K562 (cell line): Measurements from ENCODE around the gene HAPLN2. TPM values are rescaled to one million over a fixed set of nuclear protein-coding genes. Genes with fewer than 3 reads are reported as not detected.

Source experiments
- ATAC-seq: fragments of 200-7000 bp; cut with Tn5 transposase; 3 replicates; pipeline ENCODE4 v1.9.1; 2020; ENCODE audit warnings: moderate library complexity
- BruUV-seq: library from RNA; stranded (reverse); fragments of 400-500 nt; replicated peaks from 2 replicates; lab custom pipeline; 2021; lab: Mats Ljungman, UMichigan
- CTCF ChIA-PET: fragments of 300-600 bp; formaldehyde crosslinking; extraction: SDS; loops from one replicate; lab custom pipeline; 2021; ENCODE audit warnings: low intra/inter-chr PET ratio; lab: Yijun Ruan, JAX
- POLR2A ChIA-PET: fragments of 300-600, 350-650 bp; sonication (Branson Sonifier 250); formaldehyde crosslinking; extraction: SDS; loops from one replicate; lab custom pipeline; 2021; ENCODE audit warnings: antibody characterized with exemption, inconsistent platforms; lab: Yijun Ruan, JAX
- DNase-seq, 4 experiments: peaks; one replicate each; pipeline versions ENCODE4 v3.0.0 to v3.0.0-alpha.2; 2011 to 2018; ENCODE audit warnings: low spot score in 3 of 4, mixed read lengths in 3 of 4; ENCODE audit errors: extremely low read depth in 1 of 4
- FAIRE-seq: peaks from 2 replicates; lab custom pipeline; 2011; peaks lifted over from hg19 to GRCh38; lab: Jason Lieb, UNC
- H2AFZ ChIP-seq: 2 replicates; pipeline ENCODE4 v1.6.0; 2011; ENCODE audit warnings: low read depth, low read length, control low read depth, inconsistent platforms
- H3K27ac ChIP-seq: fragments of 200-600 bp; 3 replicates; pipeline ENCODE4 v1.8.0; 2011; ENCODE audit warnings: low read depth, mild to moderate bottlenecking, control low read depth, inconsistent platforms, low read length, moderate library complexity, mixed read lengths; ENCODE audit errors: extremely low read depth
- H3K27me3 ChIP-seq, 2 experiments: fragments of 300-600 bp in 1 of 2; 2 replicates in 1 of 2; 3 replicates in 1 of 2; pipeline versions ENCODE4 v1.6.0 to v1.8.0; 2011; ENCODE audit warnings: inconsistent platforms in 2 of 2, low read length in 2 of 2, mild to moderate bottlenecking in 1 of 2, mixed read lengths in 1 of 2, moderate library complexity in 1 of 2; ENCODE audit not compliant: control insufficient read depth in 2 of 2, insufficient read depth in 2 of 2
- H3K36me3 ChIP-seq: fragments of 300-600 bp; 3 replicates; pipeline ENCODE4 v1.8.0; 2011; ENCODE audit warnings: mild to moderate bottlenecking, low read length, inconsistent platforms; ENCODE audit not compliant: control insufficient read depth, insufficient read depth
- H3K4me1 ChIP-seq, 2 experiments: fragments of 200-600 bp in 1 of 2; replicated peaks in 1 of 2; 2 replicates in 1 of 2; 3 replicates in 1 of 2; pipeline versions ENCODE4 v1.5.1 to v1.8.0; 2011; ENCODE audit warnings: inconsistent platforms in 2 of 2, low read length in 2 of 2, mild to moderate bottlenecking in 1 of 2, mixed read lengths in 1 of 2, moderate library complexity in 1 of 2; ENCODE audit not compliant: control insufficient read depth in 2 of 2, insufficient read depth in 2 of 2
- H3K4me2 ChIP-seq: 2 replicates; pipeline ENCODE4 v1.6.1; 2011; ENCODE audit warnings: low read length, control low read depth, inconsistent platforms, mixed read lengths; ENCODE audit not compliant: insufficient read depth
- H3K4me3 ChIP-seq: fragments of 200-600 bp; sonication (generic), shearing (Covaris generic); 2 replicates; pipeline ENCODE4 v1.5.1; 2016; ENCODE audit warnings: control low read depth, inconsistent platforms
- H3K79me2 ChIP-seq: fragments of 200-600 bp; 3 replicates; pipeline ENCODE4 v1.8.0; 2011; ENCODE audit warnings: low read length, inconsistent platforms; ENCODE audit not compliant: control insufficient read depth, insufficient read depth
- H3K9ac ChIP-seq, 2 experiments: 2 replicates each; pipeline versions ENCODE4 v1.6.0 to v1.6.1; 2011; ENCODE audit warnings: low read depth in 2 of 2, low read length in 2 of 2, control low read depth in 1 of 2, inconsistent platforms in 1 of 2, mild to moderate bottlenecking in 1 of 2, mixed read lengths in 1 of 2; ENCODE audit not compliant: insufficient read depth in 1 of 2
- H3K9me1 ChIP-seq: one replicate; pipeline ENCODE4 v1.6.0; 2011; ENCODE audit warnings: inconsistent platforms, mild to moderate bottlenecking, low read length, moderate library complexity; ENCODE audit not compliant: control insufficient read depth, insufficient read depth
- H3K9me3 ChIP-seq: replicated peaks from 2 replicates; pipeline ENCODE4 v1.5.1; 2011; ENCODE audit warnings: low read depth, low read length, inconsistent platforms; ENCODE audit not compliant: control insufficient read depth, insufficient read depth
- H4K20me1 ChIP-seq: replicated peaks from 2 replicates; pipeline ENCODE4 v1.6.1; 2011; ENCODE audit warnings: low read length, inconsistent platforms, mixed read lengths; ENCODE audit not compliant: control insufficient read depth, insufficient read depth
- BCLAF1 ChIP-seq, 2 experiments: fragments of 450-650 bp in 1 of 2; IDR thresholded peaks; 2 replicates each; pipeline ENCODE4 v1.6.1; 2011 to 2017; ENCODE audit warnings: low read depth in 2 of 2, antibody characterized with exemption in 1 of 2, borderline replicate concordance in 1 of 2, low read length in 1 of 2, mild to moderate bottlenecking in 1 of 2, mixed read lengths in 1 of 2; ENCODE audit not compliant: control insufficient read depth in 1 of 2
- CBFA2T3 ChIP-seq: fragments of 450-650 bp; IDR thresholded peaks from 2 replicates; pipeline ENCODE4 v1.6.1; 2017
- HDAC8 ChIP-seq: fragments of 450-650 bp; IDR thresholded peaks from 2 replicates; pipeline ENCODE4 v1.6.1; 2016; ENCODE audit warnings: mild to moderate bottlenecking, missing genetic modification characterization, moderate library complexity, missing compliant biosample characterization
- MYC ChIP-seq, 2 experiments: fragments of 250-450 bp in 1 of 2; sonication (Bioruptor Pico) in 1 of 2; IDR thresholded peaks; 2 replicates each; pipeline versions ENCODE4 v1.5.1 to v1.6.1; 2012 to 2021; ENCODE audit warnings: low read depth in 2 of 2, borderline replicate concordance in 1 of 2, improper control_type of control experiment in 1 of 2, low read length in 1 of 2, mild to moderate bottlenecking in 1 of 2, moderate library complexity in 1 of 2
- POLR2H ChIP-seq: IDR thresholded peaks from 2 replicates; pipeline ENCODE4 v1.6.1; 2016; ENCODE audit warnings: missing genetic modification characterization, low read depth, mild to moderate bottlenecking, control low read depth, missing compliant biosample characterization, moderate library complexity
- TEAD2 ChIP-seq: fragments of 450-650 bp; IDR thresholded peaks from 2 replicates; pipeline ENCODE4 v1.6.1; 2016; ENCODE audit warnings: missing genetic modification characterization, control low read depth, missing compliant biosample characterization
- ZNF23 ChIP-seq: fragments of 250-450 bp; sonication (Bioruptor Pico); IDR thresholded peaks from 2 replicates; pipeline ENCODE4 v1.4.0; 2020; ENCODE audit warnings: mild to moderate bottlenecking
- WGBS: fragments of 100-300 bp; shearing (Covaris generic); methylation state at CpG from one replicate; pipeline ENCODE4 v1.1.6; 2016; ENCODE audit warnings: low coverage, mixed read lengths; ENCODE audit not compliant: insufficient coverage; ENCODE audit errors: missing lambda C conversion rate; 5-methylcytosine and 5-hydroxymethylcytosine counted together
- in situ Hi-C: fragments of 300-500 bp; cut with MboI; formaldehyde crosslinking; loops from 4 replicates; pipeline ENCODE4 v1.15.0; 2018; ENCODE audit warnings: inconsistent platforms, mixed read lengths
- intact Hi-C: fragments of 100-400 bp; cut with micrococcal nuclease; formaldehyde crosslinking; loops from 2 replicates; pipeline ENCODE4 v1.14.2; 2022
- polyA plus RNA-seq, 8 experiments: library from polyadenylated mRNA; depleted of rRNA in 4 of 8; stranded (reverse) in 5 of 8; unstranded in 3 of 8; fragments of >200 nt; fragmentation: Nextera tagmentation in 2 of 8; fragmentation: Illumina TruSeq in 1 of 8; extraction: Ambion mirVana in 2 of 8; extraction: Trizol in 1 of 8; gene quantifications; 2 replicates each; pipeline versions ENCODE4 v1.2.1 to v1.2.3, GENCODE V29; 2011 to 2014; ENCODE audit warnings: inconsistent platforms in 1 of 8, missing spikeins in 1 of 8
- total RNA-seq, 7 experiments: library from RNA; depleted of rRNA in 6 of 7; stranded (reverse); fragments of >200 nt in 6 of 7; fragmentation: Illumina TruSeq in 2 of 7; extraction: Trizol in 2 of 7; gene quantifications; 2 replicates each; pipeline versions ENCODE4 v1.2.1 to v1.2.3, GENCODE V29; 2011 to 2021; ENCODE audit warnings: low replicate concordance in 1 of 7

HAPLN2 gene
- total and polyA plus RNA-seq, 9 of the 15 experiments (the other 6 are each of a cell fraction or from before 2014, with no cell fraction given), result 0.14 to 5.2 (median 3.8) TPM; not detected in 4

GRCh38 chr1:156667610-156667967 lies 48.4 kb downstream of the HAPLN2 start:
- CTCF ChIA-PET, result no interaction called here
- peaks cover 33 to 75% of the 10 kb centered on the region in 2 experiments for H3K4me1 ChIP-seq

GRCh38 chr1:156667968-156668709 lies 48.9 kb downstream of the HAPLN2 start:
- no peaks in the 10 kb centered on the region for H3K79me2 ChIP-seq
- no peaks in the 10 kb centered on the region for H3K27me3 ChIP-seq
- peaks cover 28 to 74% of the 10 kb centered on the region in 2 experiments for H3K4me1 ChIP-seq
- H4K20me1 ChIP-seq, result no peaks in the 10 kb centered on the region
- no peak overlapping the region for H3K4me3 ChIP-seq
- TF ChIP-seq ZNF23 (CRISPR knock-in tag) (no peak), HDAC8 (tag) (no peak), MYC (IDR thresholded peaks at IDR 0.05; ENCODE audit: low read depth, low read length) (no peak), MYC (CRISPR knock-in tag; IDR thresholded peaks at IDR 0.05; ENCODE audit: borderline replicate concordance, low read depth) (no peak), TEAD2 (tag) (no peak), CBFA2T3 (no peak), BCLAF1 (IDR thresholded peaks at IDR 0.05; ENCODE audit: borderline replicate concordance in 1 of 2, control insufficient read depth in 1 of 2, low read depth in 2 of 2, low read length in 1 of 2) (no peak)
- TF ChIP-seq, all 486 proteins: peak for 0
- H3K36me3 ChIP-seq, result no peaks in the 10 kb centered on the region
- FAIRE-seq (no peak), ATAC-seq (no peak), DNase-seq (no peak)
- ChIA-PET POLR2A (interaction anchor here (0.7 kb wide), 1 partner anchor 74 kb away, joined by 3 read pairs; no protein-coding TSS in a partner anchor), CTCF (no interaction called here)
- WGBS, result 58% methylated on average over 4 of the region's 9 CpGs
- no peak overlapping the region for H2AFZ ChIP-seq
- in situ Hi-C loops, result no loop called here
- no peaks in the 10 kb centered on the region for H3K9me1 ChIP-seq
- H3K4me2 ChIP-seq, result no peak overlapping the region
- BruUV-seq, result no TSS peak
- no peak overlapping the region for H3K27ac ChIP-seq
- no peaks in the 10 kb centered on the region for H3K9me3 ChIP-seq
- intact Hi-C loops, result no loop called here
- H3K9ac ChIP-seq, result peak overlapping the region in 1 of 2 experiments; percentile 84; a peak in 2 of 4 replicates

More at GRCh38 chr1:156667610-156667967, 48.4 kb downstream of the HAPLN2 start:
- no peak for DNase-seq
- no peak overlapping the region for H3K4me3 ChIP-seq
- POLR2A ChIA-PET, result no interaction called here
- peaks cover 2% of the 10 kb centered on the region; the same call in 1 of the 3 replicates for H3K79me2 ChIP-seq
- no peaks in the 10 kb centered on the region for H3K36me3 ChIP-seq
- H3K9me1 ChIP-seq, result no peaks in the 10 kb centered on the region
- H2AFZ ChIP-seq, result no peak overlapping the region
- WGBS, result 82% methylated on average over 5 of the region's 5 CpGs
- H3K9me3 ChIP-seq, result no peaks in the 10 kb centered on the region
- intact Hi-C loops (no loop called here), in situ Hi-C loops (no loop called here)
- FAIRE-seq, result no peak
- H3K27ac ChIP-seq, result no peak overlapping the region; the same call in 2 of the 3 replicates
- H3K9ac ChIP-seq, result peak overlapping the region in 1 of 2 experiments; percentile 84; a peak in 2 of 4 replicates
- no peaks in the 10 kb centered on the region for H3K27me3 ChIP-seq
- no peak overlapping the region for H3K4me2 ChIP-seq
- H4K20me1 ChIP-seq, result no peaks in the 10 kb centered on the region
- no TSS peak for BruUV-seq
- no peak for ATAC-seq
- TF ChIP-seq POLR2H, result no peak
